SK-N-MC (cell line): ENCODE data around the gene TEX51.

ENCODE experiments used
- EZH2 ChIP-seq: fragments of 200-600 bp; sonication (generic); IDR thresholded peaks from one replicate; pipeline ENCODE4 v1.6.1; 2017; ENCODE audit warnings: antibody characterized with exemption
- FOXP2 ChIP-seq: optimal IDR thresholded peaks from 2 replicates; pipeline ENCODE3; 2011; ENCODE audit warnings: mild to moderate bottlenecking, moderate library complexity; ENCODE audit not compliant: insufficient read depth; ENCODE audit errors: extremely low read length, control extremely low read depth
- POLR2AphosphoS5 ChIP-seq: IDR thresholded peaks from 2 replicates; pipeline ENCODE4 v1.6.1; 2012; ENCODE audit warnings: mild to moderate bottlenecking, low read depth, low read length, borderline replicate concordance

DNA sequence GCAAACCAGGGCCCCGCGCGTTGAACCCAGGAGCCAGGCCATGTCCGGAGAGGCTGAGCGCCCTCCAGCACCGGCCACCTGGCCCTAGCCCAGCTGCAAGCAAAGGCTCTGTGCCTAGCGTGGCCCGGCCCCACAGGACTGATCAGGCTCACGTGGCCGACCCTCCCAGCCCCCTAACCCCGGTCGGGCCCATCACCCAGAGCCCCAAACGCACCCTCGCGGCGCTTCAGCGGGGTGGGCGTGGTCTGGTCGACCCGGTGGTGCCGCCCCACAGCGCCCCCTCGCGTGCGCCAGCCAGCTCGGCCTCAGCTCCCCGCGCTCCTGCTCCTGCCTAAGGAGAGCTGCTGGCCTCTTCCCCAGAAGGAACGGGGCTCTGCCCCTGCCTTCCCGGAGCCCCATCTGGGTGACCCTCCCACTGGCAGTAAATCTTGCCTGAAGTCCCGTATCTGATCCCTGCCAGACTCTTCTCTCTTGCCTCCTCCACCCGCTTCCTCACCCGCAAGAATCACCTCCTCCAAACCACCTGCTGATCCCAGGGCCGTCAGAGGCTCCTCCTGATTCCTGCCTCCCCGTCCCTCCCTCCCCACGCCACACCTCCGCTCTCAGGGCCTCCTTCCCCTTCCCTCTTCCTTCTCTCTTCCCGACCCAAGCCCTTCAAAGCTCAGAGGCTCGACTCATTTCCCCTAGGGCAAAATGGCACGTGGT, 12.3 kb upstream of the TEX51 start:
- TF ChIP-seq POLR2AphosphoS5 (no peak), EZH2 (no peak), FOXP2 (no peak)
